Mesodermal cell (in vitro differentiated cells): ENCODE measurements around the gene RNLS.
A peak's percentile ranks its signal among the peaks of the same experiment; 100 is the strongest.

Experiments
- H3K27ac ChIP-seq: 2 replicates; pipeline ENCODE4 v1.7.0; 2013; ENCODE audit warnings: mild to moderate bottlenecking, low read depth, low read length, moderate library complexity; ENCODE audit not compliant: severe bottlenecking
- H3K36me3 ChIP-seq: 2 replicates; pipeline ENCODE4 v1.7.1; 2013; ENCODE audit warnings: mild to moderate bottlenecking, low read length, moderate library complexity; ENCODE audit not compliant: control insufficient read depth, insufficient read depth
- H3K4me1 ChIP-seq: one replicate; pipeline ENCODE4 v1.7.1; 2013; ENCODE audit warnings: mild to moderate bottlenecking, low read length; ENCODE audit not compliant: insufficient read depth, control insufficient read depth, poor library complexity, severe bottlenecking
- H3K4me3 ChIP-seq: 2 replicates; pipeline ENCODE4 v1.7.0; 2013; ENCODE audit warnings: low read length, control low read depth, mild to moderate bottlenecking; ENCODE audit not compliant: insufficient read depth, poor library complexity, severe bottlenecking; ENCODE audit errors: extremely low read depth
- H3K9me3 ChIP-seq: 2 replicates; pipeline ENCODE4 v1.7.1; 2013; ENCODE audit warnings: mild to moderate bottlenecking, low read length, moderate library complexity; ENCODE audit not compliant: control insufficient read depth
- WGBS, 2 experiments: methylation state at CpG; one replicate each; pipeline ENCODE4 v1.1.5; 2013; ENCODE audit warnings: missing lambda C conversion rate in 2 of 2; ENCODE audit not compliant: insufficient coverage in 2 of 2; 5-methylcytosine and 5-hydroxymethylcytosine counted together

RNLS gene

GRCh38 chr10:88594482-88594881 is 11.4 kb upstream of the RNLS start:
- WGBS, 2 experiments = no CpG with 5 or more reads among the region's 1 CpG
- Histone ChIP-seq H3K9me3 (no peaks in the 10 kb centered on the region), H3K4me3 (no peak overlapping the region), H3K36me3 (no peaks in the 10 kb centered on the region), H3K27ac (no peak overlapping the region), H3K4me1 (no peaks in the 10 kb centered on the region)

- 83 to 100% methylated on average over 1 of the region's 2 CpGs for WGBS, 2 experiments
- Histone ChIP-seq H3K9me3 (no peaks in the 10 kb centered on the region), H3K4me3 (no peak overlapping the region), H3K4me1 (no peaks in the 10 kb centered on the region), H3K36me3 (no peaks in the 10 kb centered on the region), H3K27ac (no peak overlapping the region)
Observed at GRCh38 chr10:88592906-88593305, 9.8 kb upstream of the RNLS start.

DNA sequence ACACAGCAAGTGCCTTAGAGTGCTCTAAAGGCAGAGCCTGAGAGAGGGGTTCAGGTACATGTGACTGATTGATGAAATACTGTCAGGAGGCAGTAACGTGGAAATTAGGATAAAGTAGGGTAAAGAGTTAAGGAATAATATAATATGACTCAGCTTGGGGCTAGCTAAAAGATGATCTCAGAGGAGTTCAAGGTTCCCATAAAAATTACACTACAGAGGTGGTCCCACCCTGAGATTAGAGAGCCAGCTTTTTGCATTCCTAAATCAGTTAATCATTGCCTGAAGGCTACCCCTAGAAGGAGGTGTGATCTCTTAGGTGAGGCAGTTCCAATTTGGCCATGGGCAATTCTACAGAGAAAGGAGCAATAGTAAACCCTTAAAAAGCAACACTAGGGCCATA is 9.3 kb upstream of the RNLS start:
- Histone ChIP-seq H3K9me3 (no peaks in the 10 kb centered on the region), H3K4me1 (no peaks in the 10 kb centered on the region), H3K27ac (no peak overlapping the region), H3K36me3 (no peaks in the 10 kb centered on the region), H3K4me3 (no peak overlapping the region)
- WGBS, 2 experiments = 100% methylated on average over 1 of the region's 1 CpG

- H3K9me3 ChIP-seq = no peaks in the 10 kb centered on the region
- H3K4me1 ChIP-seq = no peaks in the 10 kb centered on the region
- H3K27ac ChIP-seq = no peak within 1 kb of the TSS
- no peak within 1 kb of the TSS for H3K4me3 ChIP-seq
- WGBS, 2 experiments = 100% methylated on average over 1 to 2 of the region's 2 CpGs
- H3K36me3 ChIP-seq = no peaks in the 10 kb centered on the region
Observed at GRCh38 chr10:88586462-88586861, 3.3 kb upstream of the RNLS start, which contains the start of gene LIPJ. TSS of gene LIPJ (plus strand) at chr10:88586762. CDS start at chr10:88590688, 3,926 bp downstream.

DNA sequence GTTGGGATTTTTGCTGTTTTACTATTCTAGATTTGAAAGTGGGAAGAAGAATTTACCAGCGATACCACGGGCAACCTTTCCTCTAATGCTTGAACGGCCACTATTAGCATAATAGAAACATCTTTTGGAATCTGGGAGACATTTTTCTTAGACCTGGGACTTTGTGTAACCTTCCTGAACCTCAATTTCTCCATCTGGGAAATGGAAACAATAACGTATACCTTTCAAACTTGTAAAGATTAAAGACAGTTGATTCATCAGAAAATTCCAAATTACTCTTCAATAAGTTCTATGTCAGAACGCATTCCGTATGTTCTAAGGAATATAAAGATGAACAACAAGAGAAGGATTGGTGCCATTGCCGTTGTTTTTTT is 453 bp upstream of the RNLS start:
- no peak overlapping the region for H3K27ac ChIP-seq
- H3K36me3 ChIP-seq = no peaks in the 10 kb centered on the region
- H3K4me1 ChIP-seq = no peaks in the 10 kb centered on the region
- H3K9me3 ChIP-seq = no peaks in the 10 kb centered on the region
- 13% methylated on average over 3 of the region's 7 CpGs; no CpG with 5 or more reads in 1 of the 2 experiments for WGBS, 2 experiments
- H3K4me3 ChIP-seq = peak overlapping the region; percentile 41

DNA sequence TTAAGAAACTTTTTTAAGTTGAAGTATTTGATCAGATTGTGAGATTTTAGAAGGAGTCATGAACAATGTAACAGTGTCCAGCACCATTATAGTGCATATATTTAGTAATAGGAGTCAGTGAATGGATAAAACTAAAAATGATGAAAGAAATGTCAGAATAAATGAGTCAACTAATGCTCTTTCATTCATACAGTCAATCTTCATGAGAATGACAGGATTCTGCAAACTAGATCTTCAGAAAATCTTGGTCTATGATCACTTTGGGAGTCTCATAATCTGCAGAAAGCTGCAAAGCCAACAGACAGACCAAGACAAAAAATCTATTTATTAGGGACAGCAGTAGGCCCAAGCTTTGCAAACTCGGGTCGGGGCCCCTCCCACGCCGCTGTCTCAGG is 710 bp downstream of the RNLS start:
- Histone ChIP-seq H3K36me3 (no peaks in the 10 kb centered on the region), H3K4me1 (no peaks in the 10 kb centered on the region), H3K27ac (no peak overlapping the region), H3K9me3 (no peaks in the 10 kb centered on the region), H3K4me3 (peak overlapping the region; percentile 41)
- 32 to 80% methylated on average over 1 to 4 of the region's 4 CpGs for WGBS, 2 experiments

- Histone ChIP-seq H3K9me3 (no peaks in the 10 kb centered on the region), H3K36me3 (no peaks in the 10 kb centered on the region), H3K4me1 (no peaks in the 10 kb centered on the region), H3K27ac (no peak overlapping the region), H3K4me3 (no peak overlapping the region)
- whole genome bisulfite sequencing, 2 experiments = no CpG with 5 or more reads among the region's 1 CpG
Observed at GRCh38 chr10:88565072-88565471, 18.0 kb downstream of the RNLS start.

DNA sequence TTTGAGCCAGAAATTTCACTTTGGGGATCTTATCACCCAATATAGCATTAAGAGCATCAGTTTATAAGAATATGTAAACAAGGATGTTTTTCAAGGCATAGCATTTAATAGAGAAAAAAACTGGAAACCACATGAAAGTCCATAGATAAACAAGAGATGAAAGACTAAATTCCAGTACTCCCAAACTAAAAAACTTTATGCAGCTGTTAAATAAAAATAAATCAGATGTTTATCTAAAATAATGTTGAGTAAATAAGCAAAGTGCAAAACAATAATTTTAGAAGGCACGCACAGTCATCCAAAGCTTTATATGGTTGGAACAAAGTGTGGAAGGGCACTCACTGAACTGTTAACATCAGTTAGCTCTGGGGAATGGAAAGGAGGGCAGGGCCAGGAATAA is 21.0 kb downstream of the RNLS start:
- Histone ChIP-seq H3K9me3 (no peaks in the 10 kb centered on the region), H3K27ac (no peak overlapping the region), H3K4me3 (no peak overlapping the region), H3K36me3 (no peaks in the 10 kb centered on the region), H3K4me1 (no peaks in the 10 kb centered on the region)
- 75 to 100% methylated on average over 1 of the region's 1 CpG for WGBS, 2 experiments

- no peak overlapping the region for H3K27ac ChIP-seq
- peaks cover 3% of the 10 kb centered on the region for H3K9me3 ChIP-seq
- no peaks in the 10 kb centered on the region for H3K4me1 ChIP-seq
- H3K36me3 ChIP-seq = no peaks in the 10 kb centered on the region
- H3K4me3 ChIP-seq = no peak overlapping the region
- no CpG with 5 or more reads among the region's 2 CpGs for WGBS, 2 experiments
Observed at GRCh38 chr10:88557658-88558057, 25.5 kb downstream of the RNLS start.

GRCh38 chr10:88557256-88557655 is 25.9 kb downstream of the RNLS start:
- Histone ChIP-seq H3K4me1 (no peaks in the 10 kb centered on the region), H3K4me3 (no peak overlapping the region)
- no CpG with 5 or more reads among the region's 1 CpG for WGBS, 2 experiments

DNA sequence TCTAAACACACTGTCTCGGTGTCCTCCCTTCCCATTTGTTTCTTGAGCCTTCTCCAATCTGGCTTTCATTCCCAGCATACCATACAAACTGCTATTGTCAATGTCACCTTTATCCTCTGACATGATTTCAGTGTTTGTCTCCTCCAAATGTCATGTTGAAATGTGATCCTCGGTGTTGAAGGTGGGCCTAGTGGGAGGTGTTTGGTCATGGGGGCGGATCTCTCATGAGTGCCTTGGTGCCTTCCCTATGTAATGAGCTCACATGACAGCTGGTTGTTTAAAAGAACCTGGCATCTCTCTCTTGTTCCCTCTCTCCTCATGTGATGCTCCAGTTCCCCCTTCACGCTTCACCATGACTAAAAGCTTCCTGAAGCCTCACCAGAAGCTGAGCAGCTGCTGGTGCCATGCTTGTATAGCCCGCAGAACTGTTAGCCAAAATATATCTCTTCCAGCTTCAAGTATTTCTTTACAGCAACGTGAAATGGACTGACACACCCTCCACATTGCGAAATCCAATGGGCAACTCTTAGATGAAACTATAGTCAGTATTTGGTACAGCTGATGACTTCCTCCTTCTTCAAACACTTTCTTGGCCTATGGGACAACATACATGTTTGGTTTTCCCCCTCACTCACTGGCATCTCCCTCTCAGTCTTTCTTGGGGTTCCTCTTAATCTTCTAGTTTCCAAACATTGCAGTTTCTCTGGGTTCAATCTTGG is 27.8 kb downstream of the RNLS start:
- Histone ChIP-seq H3K4me1 (no peaks in the 10 kb centered on the region), H3K27ac (no peak overlapping the region), H3K36me3 (no peaks in the 10 kb centered on the region), H3K9me3 (peaks cover 3% of the 10 kb centered on the region), H3K4me3 (no peak overlapping the region)
- 83% methylated on average over 4 to 6 of the region's 7 CpGs for WGBS, 2 experiments

More at GRCh38 chr10:88557256-88557655, 25.9 kb downstream of the RNLS start:
- H3K9me3 ChIP-seq = peaks cover 3% of the 10 kb centered on the region
- no peak overlapping the region for H3K27ac ChIP-seq
- no peaks in the 10 kb centered on the region for H3K36me3 ChIP-seq
